ENCODE data around the gene FAM25G. TPM values are rescaled to one million over a fixed set of nuclear protein-coding genes. Genes with fewer than 3 reads are reported as not detected.

FAM25G gene
- total and polyA plus RNA-seq, 2 of the 4 experiments (the other 2 are of a cell fraction): not detected

DNA sequence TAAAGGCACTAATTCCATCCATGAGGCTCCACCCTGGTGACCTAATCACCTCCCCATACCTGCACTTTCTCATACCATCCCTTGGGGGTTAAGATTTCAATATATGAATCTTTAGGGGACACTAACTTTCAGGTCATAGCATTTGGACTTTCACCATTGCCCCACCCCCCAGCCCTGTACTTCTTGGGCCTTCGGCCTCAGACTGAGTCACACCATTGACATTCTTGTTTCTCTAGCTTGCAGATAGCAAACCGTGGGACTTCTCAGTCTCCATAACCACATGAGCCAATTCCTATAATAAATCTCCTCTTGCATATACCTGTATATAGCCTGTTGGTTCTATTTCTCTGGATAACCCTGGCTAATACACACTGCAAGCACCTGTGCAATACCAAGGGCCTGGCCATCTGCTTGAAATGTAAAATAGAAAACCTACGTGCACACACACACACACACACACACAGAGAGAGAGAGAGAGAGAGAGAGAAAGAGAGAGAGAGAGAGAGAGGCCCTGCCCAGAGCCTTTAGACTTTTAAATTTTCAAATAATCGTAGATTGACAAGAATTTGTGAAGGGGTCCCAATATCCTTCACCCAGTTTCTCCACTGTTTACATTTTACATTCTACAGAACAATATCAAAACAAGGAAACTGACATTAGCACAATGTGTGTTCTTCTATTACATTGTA is 32.9 kb downstream of the FAM25G start:
- H3K4me3 ChIP-seq (ENCODE audit: insufficient read depth, low read depth, low read length): no peak overlapping the region
- no peak overlapping the region for H3K56ac ChIP-seq (ENCODE audit: extremely low read depth, insufficient read depth, low read length)
- in situ Hi-C loops (cut with MboI; ENCODE audit: low sequenced_read_pairs) (no loop called here), intact Hi-C loops (cut with micrococcal nuclease) (no loop called here), dilution Hi-C loops (cut with HindIII; ENCODE audit: low sequenced_read_pairs, unreplicated experiment) (no loop called here)
- 0 out of 2 replicates have a peak overlapping the region, but pooled peaks have one; percentile 53 for H3K14ac ChIP-seq (replicated peaks; ENCODE audit: low read depth, low read length)
- no peaks in the 10 kb centered on the region for H4K20me1 ChIP-seq (ENCODE audit: insufficient read depth, low read length)
- peak overlapping the region; percentile 40; the same call in 1 of the 2 replicates for H3K18ac ChIP-seq (ENCODE audit: low read depth, low read length)
- no CpG with 5 or more reads among the region's 4 CpGs for WGBS, 2 experiments (ENCODE audit: extremely low coverage in 2 of 2, insufficient read length in 1 of 2)
- H2AK9ac ChIP-seq (replicated peaks; ENCODE audit: low read depth, low read length, poor library complexity): no peak overlapping the region
- peak overlapping the region; percentile 90; the same call in 2 of the 3 replicates for H2BK15ac ChIP-seq (ENCODE audit: low read depth, low read length)
- H2BK20ac ChIP-seq (ENCODE audit: low read depth, low read length): peak overlapping the region; percentile 79
- peaks cover 10% of the 10 kb centered on the region; the same call in 1 of the 2 replicates for H3K27me3 ChIP-seq (ENCODE audit: control insufficient read depth, insufficient read depth, low read length)
- ATAC-seq (ENCODE audit: low read depth): peak; percentile 7; the same call in 1 of the 2 replicates
- TF ChIP-seq CEBPB (IDR thresholded peaks at IDR 0.05; ENCODE audit: low read depth, low read length): peak; percentile 20; the same call in 1 of the 2 replicates
- TF ChIP-seq RAD21 (IDR thresholded peaks at IDR 0.05; ENCODE audit: low read length): peak; percentile 15; the same call in 1 of the 2 replicates
- TF ChIP-seq, protein P1, sequence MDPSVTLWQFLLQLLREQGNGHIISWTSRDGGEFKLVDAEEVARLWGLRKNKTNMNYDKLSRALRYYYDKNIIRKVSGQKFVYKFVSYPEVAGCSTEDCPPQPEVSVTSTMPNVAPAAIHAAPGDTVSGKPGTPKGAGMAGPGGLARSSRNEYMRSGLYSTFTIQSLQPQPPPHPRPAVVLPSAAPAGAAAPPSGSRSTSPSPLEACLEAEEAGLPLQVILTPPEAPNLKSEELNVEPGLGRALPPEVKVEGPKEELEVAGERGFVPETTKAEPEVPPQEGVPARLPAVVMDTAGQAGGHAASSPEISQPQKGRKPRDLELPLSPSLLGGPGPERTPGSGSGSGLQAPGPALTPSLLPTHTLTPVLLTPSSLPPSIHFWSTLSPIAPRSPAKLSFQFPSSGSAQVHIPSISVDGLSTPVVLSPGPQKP (IDR thresholded peaks at IDR 0.05; ENCODE audit: borderline replicate concordance, low read depth, low read length): no peak
- peak; percentile 50 for TF ChIP-seq FOS (IDR thresholded peaks at IDR 0.05; ENCODE audit: low read depth, low read length)
- H3K23ac ChIP-seq (ENCODE audit: low read depth, low read length): no peak overlapping the region
- CTCF ChIA-PET: no interaction called here
- no peak overlapping the region for H3K4me2 ChIP-seq (ENCODE audit: low read depth, low read length)
- H3K27ac ChIP-seq (ENCODE audit: insufficient read depth, low read length): no peak overlapping the region
- no TSS peak for BruUV-seq (replicated peaks)
- peak overlapping the region; percentile 67 for H3K4ac ChIP-seq (ENCODE audit: low read depth, low read length)
- H2BK120ac ChIP-seq (ENCODE audit: low read depth, low read length): peak overlapping the region; percentile 69
- H2AFZ ChIP-seq (replicated peaks; ENCODE audit: low read length, poor library complexity): peak overlapping the region; percentile 57
- 0 out of 2 replicates have a peak overlapping the region, but pooled peaks have one; percentile 23 for H2AK5ac ChIP-seq (ENCODE audit: low read depth, low read length)
- H3K9me3 ChIP-seq (ENCODE audit: control insufficient read depth, insufficient read depth, low read length): no peaks in the 10 kb centered on the region
- peaks cover 11% of the 10 kb centered on the region for H3K4me1 ChIP-seq (ENCODE audit: control insufficient read depth, insufficient read depth, low read length)
- no peak overlapping the region; the same call in 1 of the 2 replicates for H4K5ac ChIP-seq (ENCODE audit: low read depth, low read length)
- peaks cover 5% of the 10 kb centered on the region; the same call in 1 of the 2 replicates for H3K9me1 ChIP-seq (ENCODE audit: insufficient read depth, low read length)
- no peaks in the 10 kb centered on the region for H3K79me1 ChIP-seq (ENCODE audit: low read depth in 1 of 2, low read length in 2 of 2)
- H4K8ac ChIP-seq (ENCODE audit: low read depth in 2 of 2, low read length in 2 of 2): peak overlapping the region in 1 of 2 experiments; percentile 44; a peak in 1 of 4 replicates
- H3K9ac ChIP-seq (ENCODE audit: low read depth, low read length): no peak overlapping the region
- H4K91ac ChIP-seq (ENCODE audit: insufficient read depth, low read depth, low read length): peak overlapping the region; percentile 59
- H3K36me3 ChIP-seq (ENCODE audit: control insufficient read depth, insufficient read depth, low read length): no peaks in the 10 kb centered on the region
- POLR2A ChIA-PET (ENCODE audit: unreplicated experiment): no interaction called here
- DNase-seq: peak; percentile 87
- H2BK5ac ChIP-seq (ENCODE audit: low read depth, low read length, poor library complexity, severe bottlenecking): no peak overlapping the region

All from IMR-90 (cell line).